HG03039 (cell line): Measurements from ENCODE around the gene OSBPL9.
"Not testable (repeated sequence)": the region's sequence is repeated elsewhere in the genome, so short reads cannot be mapped to it uniquely, and the experiment has no call there.

ENCODE experiments used
- ATAC-seq: cut with Tn5 transposase; IDR thresholded peaks from one replicate; pipeline ENCODE4 v1.9.1; 2021; ENCODE audit warnings: mild to moderate bottlenecking, moderate library complexity; ENCODE audit not compliant: unreplicated experiment

Gene OSBPL9

DNA sequence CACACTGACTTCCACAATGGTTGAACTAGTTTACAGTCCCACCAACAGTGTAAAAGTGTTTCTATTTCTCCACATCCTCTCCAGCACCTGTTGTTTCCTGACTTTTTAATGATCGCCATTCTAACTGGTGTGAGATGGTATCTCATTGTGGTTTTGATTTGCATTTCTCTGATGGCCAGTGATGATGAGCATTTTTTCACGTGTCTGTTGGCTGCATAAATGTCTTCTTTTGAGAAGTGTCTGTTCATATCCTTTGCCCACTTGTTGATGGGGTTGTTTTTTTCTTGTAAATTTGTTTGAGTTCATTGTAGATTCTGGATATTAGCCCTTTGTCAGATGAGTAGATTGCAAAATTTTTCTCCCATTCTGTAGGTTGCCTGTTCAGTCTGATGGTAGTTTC is 85.3 kb downstream of the OSBPL9 start:
- ATAC-seq = not testable (repeated sequence)

DNA sequence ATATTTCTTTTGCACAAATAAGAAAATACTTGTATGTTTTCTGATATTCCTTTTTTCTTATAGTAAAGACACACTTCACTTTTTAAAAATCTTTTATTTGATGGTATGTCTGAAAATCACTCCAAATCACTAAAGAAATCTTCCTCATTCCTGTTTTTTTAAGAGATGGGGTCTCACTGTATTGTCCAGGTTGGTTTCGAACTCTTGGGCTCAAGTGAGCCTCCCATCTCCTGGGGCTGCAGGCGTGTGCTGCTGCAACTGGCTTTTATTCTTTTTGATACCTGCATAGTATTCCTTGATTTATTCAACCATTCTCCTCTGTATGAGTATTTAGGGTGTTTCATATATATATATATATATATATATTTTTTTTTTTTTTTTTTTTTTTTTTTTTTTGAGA is 88.1 kb downstream of the OSBPL9 start:
- no peak for ATAC-seq

DNA sequence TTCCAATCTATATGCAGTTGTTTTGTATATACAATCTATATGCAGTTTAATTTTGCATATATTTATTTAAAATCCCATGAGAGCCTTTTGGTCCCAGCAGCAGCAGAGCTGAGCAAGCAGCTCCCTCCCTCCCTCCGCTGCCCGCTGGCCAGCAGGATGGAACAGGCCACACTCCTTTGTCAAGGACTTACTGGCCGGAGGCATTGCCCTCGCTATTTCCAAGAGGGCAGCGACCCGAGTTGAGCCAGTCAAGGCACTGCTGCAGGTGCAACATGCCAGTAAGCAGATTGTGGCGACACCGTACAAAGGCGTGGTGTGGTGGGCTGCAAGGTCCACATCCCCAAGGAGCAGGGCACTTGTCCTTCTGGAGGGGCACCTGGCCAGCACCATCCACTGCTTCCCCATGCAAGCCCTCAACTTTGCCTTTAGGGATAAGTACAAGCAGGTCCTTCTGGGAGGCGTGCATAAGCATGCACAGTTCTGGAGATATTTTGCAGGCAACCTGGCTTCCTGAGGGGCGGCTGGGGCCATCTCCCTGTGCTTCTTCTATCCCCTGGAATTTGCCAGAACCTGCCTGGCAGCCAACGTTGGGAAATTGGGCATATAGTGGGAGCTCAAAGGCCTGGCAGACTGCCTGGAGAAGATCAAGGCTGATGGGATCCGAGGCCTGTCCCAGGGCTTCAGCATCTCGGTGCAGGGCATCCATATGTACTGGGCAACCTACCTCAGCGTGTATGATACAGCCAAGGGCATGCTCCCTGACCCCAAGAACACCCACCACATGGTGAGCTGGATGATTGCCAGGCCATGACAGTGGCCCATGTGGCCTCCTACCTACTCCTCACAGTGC is 92.2 kb downstream of the OSBPL9 start:
- no peak for ATAC-seq

DNA sequence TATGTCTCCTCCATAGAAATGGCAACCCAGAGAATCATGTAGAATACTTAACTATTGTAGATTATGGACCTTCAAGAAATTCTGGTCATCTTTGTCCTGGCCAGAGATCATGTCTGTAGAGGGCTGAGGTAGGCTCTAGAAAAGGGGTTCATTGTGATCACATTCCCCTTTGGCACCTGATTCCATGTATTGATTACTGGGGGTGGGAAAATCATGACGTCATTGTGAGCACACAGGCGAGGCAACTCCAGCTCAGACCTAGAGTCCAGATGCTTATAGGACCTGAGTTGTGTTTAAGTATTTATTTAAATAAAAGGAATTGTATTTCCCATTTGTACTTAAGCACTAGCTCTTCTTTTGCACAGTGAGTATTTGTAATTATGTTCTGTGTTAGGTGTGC is 93.1 kb downstream of the OSBPL9 start:
- no peak for ATAC-seq

DNA sequence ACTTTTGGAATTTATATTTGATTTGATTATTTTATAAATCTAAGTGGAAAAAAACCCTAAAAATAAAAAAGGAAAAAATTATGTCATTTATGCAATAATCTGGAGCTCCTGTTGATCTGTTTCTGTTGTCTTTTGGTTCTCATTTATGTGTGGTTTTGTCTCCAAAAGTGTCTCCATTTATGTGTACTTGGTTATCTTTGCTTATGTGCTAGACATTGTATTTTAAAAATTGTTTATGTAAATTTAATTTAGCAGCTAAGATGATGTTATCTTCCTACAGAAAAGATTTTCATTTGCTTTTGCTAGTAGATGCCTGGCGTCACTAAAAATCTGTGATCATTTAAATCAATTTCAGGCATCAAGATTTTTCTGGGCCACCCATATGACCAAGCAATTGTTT is 95.7 kb downstream of the OSBPL9 start:
- no peak for ATAC-seq

DNA sequence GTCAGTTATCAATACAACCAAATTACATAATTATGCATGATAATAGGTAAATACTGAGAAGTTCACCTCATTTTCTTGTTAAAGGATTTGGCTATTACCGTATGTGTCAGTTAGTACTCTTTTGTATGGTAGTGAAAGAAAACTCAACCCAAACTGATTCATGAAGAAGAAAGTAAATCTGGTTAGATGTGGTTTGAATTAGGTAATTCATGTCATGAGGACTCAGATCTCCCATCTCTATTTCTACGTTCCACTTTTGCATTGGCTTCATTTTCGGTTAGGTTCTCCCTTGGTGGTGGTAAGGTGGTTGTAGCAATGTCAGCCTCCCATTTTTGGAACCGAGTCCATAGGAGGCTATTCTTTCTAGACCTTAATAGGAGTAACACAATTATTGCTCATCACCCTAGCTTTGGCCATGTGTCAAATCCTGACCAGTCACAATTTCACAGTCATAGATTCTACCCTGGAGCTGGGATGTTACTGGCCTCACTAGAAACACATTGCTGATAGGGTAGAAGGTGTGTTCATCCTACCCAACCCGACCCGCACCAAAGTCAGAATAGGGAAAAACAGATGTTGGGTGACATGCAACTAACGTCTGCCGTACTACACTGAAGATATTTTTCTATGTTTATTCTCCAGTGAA is 97.6 kb downstream of the OSBPL9 start:
- no peak for ATAC-seq

DNA sequence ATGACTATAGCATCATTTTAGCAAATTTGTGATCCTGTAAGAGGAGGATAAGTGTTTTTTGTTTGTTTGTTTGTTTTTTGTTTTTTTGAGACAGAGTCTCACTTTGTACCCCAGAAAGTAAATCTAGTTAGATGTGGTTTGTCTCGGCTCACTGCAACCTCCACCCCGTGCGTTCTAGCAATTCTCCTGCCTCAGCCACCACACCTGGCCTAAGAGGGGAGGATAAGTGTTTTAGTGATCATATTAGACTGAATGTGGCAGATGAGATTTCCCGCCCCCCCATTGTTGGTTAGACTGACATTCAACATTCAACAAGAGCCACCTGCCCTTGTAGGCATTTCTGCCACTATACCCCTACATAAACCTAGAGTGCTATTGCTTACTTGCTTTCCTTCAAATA is 98.5 kb downstream of the OSBPL9 start:
- no peak for ATAC-seq

DNA sequence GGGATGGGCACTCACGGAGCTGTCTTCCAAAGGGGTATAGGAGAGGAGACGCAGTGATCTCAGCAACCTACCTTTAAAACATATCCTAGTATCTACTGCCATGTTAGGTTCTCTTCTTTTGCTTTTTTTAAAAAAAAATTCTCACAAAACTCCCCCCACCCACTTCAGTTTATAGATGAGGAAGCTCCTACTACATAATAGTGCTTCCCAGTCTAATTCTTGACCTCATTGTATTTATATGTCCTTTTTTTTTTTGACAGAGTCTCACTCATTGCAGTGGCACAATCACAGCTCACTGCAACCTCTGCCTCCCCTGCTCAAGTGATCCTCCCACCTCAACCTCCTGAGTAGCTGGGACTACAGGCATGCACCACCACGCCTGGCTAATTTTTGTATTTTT is 99.9 kb downstream of the OSBPL9 start:
- ATAC-seq = no peak

DNA sequence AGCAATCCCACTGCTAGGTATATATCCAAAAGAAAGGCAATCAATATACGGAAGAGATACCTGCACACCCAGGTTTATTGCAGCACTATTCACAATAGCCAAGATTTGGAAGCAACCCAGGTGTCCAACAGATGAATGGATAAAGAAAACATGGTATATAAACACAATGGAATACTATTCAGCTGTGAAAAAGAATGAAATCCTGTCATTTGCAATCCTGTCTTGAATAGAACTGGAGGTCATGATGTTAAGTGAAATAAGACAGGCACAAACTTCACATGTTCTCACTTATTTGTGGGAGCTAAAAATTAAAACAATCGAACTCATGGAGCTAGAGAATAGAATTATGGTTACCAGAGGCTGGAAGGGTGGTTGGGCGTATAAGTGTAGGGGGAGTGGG is 101.0 kb downstream of the OSBPL9 start:
- ATAC-seq = no peak

DNA sequence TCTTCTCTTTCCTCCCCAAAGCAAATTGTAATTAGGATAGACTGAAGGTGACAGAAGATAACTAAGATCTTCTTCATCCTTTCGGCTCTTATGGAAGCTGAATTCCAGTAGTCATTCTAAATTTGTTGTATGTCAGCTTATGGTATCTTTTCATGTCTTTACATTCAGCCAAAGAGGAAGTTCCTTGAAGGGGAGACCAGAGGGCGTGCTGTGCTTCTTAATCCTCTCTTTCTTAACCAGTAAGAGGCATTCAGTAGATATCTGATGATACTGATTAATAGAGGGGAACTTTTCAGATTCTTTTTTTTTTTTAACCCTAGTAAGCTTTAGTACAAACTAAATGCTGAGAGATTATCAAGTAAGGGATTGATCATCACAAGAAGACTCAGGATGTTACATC is 102.3 kb downstream of the OSBPL9 start:
- ATAC-seq = no peak

DNA sequence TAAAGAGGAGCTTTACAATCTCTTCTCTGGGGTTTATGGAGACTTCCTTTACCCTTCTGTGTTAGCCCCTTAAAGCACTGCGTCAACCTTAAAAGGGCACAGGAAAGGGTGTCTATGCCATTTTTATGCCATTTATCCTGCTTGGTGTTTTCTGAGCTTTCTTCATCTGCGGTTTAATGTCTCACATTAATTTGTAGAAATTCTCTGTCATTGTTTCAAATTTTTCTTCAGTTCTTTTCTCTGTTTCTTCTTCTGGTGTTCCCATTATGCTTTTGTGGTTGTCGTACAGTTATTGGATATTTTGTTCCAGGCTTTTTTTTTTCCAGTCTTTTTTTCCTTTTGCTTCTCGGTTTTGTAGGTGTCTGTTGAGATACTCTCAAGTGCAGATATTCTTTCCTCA is 107.9 kb downstream of the OSBPL9 start:
- ATAC-seq = no peak

DNA sequence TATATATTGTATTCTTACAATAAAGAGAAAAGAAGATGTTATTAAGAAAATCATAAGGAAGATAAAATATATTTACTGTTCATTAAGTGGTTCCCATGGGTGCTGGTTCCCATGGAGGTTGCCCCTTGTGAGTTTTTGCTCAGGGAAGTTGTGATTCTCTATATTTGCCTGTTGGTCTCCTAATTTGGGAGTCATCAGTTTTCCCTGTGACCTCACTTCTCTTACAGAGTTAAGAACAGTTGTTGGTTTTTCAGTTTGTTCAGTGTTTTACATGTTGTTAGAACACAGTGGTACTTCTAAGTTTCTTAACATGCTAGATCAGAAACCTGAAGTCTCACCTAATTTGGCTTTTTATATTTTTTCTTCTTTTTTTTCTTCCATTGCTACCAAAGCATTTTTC is 109.2 kb downstream of the OSBPL9 start:
- no peak for ATAC-seq

DNA sequence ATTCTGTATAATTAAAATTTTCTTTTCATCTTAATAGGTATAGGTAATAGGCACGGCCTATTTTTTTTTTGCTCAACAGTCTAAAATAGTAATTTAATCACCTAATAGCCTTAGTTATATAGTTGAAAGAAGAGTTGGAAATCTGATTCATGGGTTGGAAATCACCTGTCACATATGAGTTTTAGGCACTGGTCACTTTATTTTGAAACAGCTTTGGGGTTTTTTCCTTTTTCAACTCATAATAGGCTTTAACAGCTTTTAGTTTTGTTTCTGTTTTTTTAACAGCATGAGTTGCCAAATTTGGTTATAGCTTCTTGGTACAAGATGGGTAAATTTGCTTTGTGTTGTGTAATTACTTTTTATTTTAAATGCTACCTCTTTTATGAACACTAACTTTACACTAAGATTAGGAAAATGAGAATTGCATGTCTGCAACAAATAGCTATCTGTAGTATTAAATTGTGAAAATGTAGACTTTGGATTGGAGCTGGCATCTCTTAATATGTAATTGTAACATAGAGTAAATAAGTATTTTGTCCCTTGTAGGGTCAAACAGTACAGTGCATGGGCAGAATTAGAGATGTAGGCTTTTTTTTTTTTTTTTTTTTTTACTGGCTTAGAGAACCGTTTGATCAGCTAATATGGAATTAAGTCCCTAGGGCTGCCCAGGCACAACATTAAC is 109.8 kb downstream of the OSBPL9 start:
- ATAC-seq = no peak

DNA sequence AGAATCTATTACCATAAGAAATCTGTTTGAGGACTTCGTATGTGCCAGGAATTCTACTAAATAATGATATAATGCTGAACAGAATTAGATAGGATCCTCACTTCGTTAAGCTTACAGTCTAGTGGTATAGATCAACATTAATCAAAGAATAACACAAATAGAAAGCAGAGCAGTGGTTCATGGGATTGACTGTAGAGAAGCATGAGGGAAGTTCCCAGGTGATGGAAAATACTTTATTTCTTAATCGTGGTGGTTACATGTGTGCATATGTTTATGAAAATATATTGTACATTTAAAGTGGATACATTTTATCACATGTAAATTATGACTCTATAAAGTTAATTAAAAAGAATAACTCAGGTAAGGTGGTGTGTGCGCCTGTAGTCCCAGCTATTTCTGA is 110.5 kb downstream of the OSBPL9 start:
- ATAC-seq = no peak

DNA sequence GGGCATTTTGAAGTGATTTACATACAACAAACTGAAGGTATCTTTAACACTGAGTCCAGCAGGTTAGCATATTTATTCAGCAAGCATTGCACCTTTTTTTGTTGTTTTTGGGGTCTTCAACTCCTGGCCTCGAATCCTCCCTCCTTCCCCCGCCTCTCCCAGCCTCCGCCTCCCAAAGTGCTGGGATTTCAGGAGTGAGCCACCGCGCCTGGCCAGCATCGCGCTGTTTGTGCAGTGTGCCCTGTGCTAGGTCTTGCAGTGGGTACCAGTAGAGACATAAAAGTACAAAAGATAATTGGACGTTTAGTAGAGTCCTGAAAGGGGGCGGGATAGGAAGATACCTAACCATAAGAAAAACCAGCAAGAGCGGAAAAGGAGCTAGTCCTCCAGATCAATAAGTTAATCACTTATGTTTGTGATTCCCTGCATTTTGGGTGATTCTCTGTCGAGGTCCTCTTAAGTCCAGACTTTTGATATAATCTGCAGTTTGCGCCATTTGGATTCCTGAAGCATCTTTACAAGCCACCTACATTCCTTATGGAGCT is 111.8 kb downstream of the OSBPL9 start:
- ATAC-seq = no peak

DNA sequence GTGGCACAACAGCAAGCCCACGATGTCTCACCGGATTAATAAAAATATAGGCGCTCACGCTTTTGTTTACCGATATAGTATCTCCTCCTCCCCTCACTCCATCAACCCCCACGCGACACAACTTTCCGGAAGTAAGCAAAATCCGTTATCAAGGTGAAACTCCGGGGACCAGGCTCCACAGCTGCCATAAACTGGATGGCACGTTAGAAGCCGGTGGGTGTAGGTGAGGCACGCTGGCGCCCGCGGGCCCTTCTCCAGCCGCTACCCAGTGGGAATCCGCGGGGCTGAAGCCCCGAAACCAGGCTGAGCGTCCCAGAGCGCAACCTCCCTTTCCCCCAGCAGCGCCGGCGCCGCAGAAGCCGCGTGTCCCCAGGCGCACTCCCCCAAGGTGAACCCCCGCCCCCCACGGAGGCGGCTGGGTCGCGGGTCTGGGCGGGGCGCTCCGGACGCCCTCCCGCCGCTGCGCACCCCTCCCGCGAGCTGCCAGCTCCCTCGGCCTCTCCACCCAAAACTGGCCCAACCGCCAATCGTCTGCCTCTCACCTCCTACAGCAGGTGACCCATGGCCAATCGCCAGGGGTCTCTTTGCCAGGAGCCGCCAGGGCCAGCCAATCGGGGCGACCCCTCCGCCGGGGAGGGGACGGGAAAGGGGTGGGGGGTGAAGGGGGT is 112.4 kb downstream of the OSBPL9 start:
- peak; percentile 88 for ATAC-seq

DNA sequence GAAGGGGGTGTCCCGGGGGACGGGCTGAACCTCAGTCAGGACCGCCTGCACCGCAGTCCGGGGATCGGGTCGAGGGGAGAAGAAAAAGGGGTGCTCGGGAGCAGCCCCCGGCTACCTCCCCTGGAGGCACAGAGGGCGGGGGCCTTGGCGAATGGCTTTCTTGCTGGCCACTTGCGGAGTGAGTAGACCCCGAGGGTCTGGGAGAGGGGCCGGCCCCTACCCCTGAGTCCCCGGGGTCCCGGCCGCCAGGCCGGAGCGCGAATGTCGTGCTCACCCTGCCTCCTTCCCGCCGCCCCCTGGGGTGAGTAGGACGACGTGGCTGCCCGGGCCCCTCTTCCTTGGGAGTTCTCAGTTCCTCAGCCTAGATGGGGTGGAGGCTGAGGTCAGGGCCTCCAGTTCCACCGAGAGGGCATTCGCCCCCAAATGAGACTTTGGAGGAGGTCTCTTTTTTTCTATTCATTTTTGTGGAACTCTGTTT is 113.0 kb downstream of the OSBPL9 start:
- ATAC-seq = no peak

DNA sequence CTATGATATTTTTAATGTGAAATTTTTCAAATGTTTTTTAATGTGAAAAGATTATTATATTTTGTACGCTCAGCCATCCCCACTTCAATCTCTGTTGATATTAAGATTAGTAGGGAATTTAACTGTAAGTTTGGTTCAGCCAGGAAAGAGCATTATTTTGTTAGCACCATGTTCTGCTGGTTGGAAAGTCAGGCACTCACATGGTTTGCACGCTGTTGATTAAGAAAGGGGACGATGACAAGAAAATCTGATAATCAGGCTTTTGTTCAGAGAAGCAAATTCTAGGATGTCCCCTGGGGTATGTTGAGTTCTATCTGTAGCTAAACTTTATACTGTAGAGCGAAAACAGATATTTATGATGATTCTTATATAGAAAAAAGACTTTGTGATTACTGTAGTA is 115.1 kb downstream of the OSBPL9 start:
- ATAC-seq = no peak

DNA sequence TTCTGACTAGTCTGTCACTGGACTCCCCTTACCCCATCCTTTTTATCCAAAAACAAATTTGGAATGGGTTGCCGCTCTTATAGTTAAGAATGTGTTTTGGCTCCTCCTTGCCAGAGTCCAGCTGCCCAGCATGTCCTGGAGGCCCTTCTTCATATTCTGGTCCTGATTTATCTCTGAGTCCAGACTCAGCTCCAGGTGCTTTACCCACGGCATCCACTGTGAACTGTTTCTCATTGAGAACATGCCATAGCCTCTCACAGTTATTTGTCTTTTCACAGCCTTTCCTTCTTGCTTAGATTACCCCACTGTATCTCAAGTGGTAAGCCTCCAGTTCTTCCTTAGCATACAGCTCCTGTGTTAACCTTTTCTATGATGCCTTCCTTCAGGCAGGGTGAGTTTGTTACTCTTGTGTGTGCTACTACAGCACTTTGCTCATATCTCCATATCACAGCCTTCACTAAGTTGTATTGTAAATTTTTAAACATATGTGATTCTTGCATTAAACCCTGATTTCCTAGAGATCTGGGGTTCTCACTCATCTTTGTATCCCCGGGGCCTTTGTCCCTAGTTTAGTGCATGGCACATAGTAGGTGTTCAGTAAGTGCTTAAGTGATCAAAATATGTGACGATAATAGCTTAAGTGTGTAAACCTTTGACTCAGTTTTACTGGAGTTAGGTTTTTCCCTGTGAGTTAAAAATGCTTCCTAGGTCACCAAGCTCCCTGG is 116.0 kb downstream of the OSBPL9 start:
- no peak for ATAC-seq

DNA sequence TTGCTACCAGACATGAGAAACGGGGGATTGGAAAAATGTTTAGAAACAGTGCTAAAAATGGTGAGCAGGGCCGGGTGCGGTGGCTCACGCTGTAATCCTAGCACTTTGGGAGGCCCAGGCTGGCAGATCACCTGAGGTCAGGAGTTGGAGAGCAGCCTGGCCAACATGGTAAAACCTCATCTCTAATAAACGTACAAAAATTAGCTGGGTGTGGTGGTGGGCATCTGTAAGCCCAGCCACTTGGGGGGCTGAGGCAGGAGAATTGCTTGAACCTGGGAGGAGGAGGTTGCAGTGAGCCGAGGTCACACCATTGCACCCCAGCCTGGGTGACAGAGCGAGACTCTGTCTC is 116.5 kb downstream of the OSBPL9 start:
- not testable (repeated sequence) for ATAC-seq
